ENCODE results near the gene LAMB1.
"Not testable (repeated sequence)": the region's sequence is repeated elsewhere in the genome, so short reads cannot be mapped to it uniquely, and the experiment has no call there.

The LAMB1 gene

DNA sequence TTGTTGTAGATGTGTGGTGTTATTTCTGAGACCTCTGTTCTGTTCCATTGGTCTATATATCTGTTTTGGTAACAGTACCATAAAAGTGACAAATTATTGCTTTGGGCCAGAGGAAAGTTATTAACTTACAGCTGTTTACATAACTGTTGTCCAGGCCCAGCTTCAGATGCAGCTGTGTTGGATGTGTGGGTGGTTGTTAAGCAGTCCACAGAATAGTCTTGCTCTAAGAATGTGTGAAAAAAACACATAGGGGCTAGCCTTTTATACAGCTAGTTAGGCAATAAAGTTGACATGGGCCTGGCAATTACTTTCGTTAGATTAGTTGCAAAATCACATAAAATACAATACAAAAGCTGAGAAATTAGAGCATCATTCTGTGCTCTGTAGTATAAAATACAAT is 80.1 kb downstream of the LAMB1 start:
- in situ Hi-C loops (cut with MboI; ENCODE audit: low sequenced_read_pairs), result no loop called here

DNA sequence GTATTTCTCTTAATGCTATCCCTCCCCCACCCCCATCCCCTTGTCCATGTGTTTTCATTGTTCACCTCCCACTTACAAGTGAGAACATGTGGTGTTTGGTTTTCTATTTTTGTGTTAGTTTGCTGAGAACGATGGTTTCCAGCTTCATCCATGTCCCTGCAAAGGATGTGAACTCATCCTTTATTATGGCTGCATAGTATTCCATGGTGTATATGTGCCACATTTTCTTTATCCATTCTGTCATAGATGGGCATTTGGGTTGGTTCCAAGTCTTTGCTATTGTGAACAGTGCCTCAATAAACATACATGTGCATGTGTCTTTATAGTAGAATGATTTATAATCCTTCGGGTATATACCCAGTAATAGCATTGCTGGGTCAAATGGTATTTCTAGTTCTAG is 81.1 kb downstream of the LAMB1 start:
- in situ Hi-C loops (cut with MboI; ENCODE audit: low sequenced_read_pairs), result not testable (repeated sequence)

DNA sequence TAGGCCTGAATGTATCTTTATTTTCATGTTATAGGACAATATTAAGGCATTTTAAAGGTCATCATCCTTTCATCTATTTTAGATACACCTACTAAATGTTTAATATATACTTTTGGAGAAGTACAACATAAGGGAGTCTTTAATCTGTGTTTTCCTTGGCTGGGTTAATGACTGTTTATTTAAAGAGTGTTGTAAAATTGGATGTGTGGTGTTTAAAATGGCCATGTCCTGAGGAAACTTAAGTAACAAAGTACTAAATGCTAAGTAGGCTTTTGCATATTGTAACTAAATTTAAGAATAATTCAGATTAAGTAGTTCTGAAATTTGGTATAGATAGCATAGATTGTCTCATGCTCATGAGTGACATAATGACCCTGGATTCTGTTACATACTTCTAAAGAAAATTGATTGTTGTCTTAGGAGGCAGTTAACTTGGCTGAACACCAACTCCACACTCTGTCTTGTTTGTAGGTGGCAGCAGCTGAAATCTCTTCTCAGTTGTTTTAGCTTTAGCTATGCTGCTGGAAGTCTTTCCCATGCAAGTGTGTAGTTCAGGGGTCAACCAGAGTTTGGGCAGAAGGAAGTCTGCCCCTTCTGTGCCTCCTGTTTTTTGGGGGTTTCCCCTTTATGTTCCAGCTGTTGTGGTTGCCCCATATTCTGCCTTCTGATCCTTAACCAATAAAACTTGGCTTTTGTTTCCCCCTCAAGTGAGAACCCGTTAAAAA is 82.8 kb downstream of the LAMB1 start:
- in situ Hi-C loops (cut with MboI; ENCODE audit: low sequenced_read_pairs), result no loop called here

DNA sequence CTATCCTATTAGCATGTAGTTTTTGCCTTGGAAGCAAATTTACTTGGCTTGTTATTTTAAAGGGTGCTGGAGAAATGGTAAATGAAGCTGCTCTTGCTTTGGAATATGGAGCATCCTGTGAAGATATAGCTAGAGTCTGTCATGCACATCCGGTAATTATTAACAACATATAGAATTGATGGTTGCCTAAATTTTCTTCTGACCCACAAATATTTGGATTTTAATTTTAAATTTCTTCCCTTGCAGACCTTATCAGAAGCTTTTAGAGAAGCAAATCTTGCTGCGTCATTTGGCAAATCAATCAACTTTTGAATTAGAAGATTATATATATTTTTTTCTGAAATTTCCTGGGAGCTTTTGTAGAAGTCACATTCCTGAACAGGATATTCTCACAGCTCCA is 84.0 kb downstream of the LAMB1 start:
- in situ Hi-C loops (cut with MboI; ENCODE audit: low sequenced_read_pairs), result no loop called here

DNA sequence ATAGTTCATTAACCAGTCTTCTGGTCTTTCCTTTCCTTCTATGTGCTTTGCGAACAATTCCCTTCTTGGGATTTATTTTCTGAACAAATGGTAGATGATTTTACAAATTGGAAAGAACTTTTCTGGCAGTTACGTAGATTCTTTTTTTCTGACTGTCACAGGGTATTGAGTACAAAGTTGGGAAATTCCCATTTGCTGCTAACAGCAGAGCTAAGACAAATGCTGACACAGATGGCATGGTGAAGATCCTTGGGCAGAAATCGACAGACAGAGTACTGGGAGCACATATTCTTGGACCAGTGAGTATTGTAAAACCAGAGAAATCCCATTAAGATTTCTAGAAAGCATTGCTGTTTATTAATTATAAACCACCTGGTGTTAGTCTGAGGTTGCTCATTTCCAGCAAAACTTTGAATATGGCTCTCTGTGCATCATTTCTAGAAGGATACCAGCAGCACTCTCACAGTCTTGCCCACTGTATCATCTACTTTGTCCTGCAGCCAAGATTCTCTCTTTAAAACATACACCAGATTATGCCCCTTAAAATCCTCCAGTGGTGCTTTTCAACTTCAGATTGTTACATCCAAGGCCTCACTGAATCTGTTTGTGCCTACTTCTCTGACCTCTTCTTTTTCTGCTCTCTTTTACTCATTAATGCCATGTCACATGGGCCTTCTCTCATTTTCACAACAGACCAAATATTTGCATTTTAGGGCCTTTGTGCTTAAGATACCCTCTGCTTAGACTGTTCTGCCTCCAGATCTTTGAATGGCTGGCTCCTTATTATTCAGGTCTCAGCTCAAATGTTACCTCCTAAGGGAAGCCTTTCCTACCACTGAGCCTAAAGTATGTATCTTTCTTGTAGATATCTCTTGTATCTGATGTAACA is 85.0 kb downstream of the LAMB1 start:
- in situ Hi-C loops (cut with MboI; ENCODE audit: low sequenced_read_pairs), result no loop called here

DNA sequence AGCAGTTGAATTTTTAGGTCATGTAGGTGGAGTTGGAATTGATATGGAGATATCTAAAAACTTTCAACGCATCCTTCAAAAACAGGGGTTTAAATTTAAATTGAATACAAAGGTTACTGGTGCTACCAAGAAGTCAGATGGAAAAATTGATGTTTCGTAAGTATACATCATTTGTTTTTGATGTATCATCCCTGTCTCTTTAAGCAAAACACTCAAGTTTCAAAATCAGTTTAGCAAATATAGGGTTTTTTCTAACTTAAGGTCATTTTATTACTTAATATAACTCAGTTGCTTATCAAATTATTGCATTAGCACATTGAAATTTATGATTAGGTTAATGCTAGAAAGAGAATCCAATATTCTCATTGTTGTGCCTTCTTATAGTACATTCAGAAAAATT is 87.4 kb downstream of the LAMB1 start:
- in situ Hi-C loops (cut with MboI; ENCODE audit: low sequenced_read_pairs), result no loop called here

DNA sequence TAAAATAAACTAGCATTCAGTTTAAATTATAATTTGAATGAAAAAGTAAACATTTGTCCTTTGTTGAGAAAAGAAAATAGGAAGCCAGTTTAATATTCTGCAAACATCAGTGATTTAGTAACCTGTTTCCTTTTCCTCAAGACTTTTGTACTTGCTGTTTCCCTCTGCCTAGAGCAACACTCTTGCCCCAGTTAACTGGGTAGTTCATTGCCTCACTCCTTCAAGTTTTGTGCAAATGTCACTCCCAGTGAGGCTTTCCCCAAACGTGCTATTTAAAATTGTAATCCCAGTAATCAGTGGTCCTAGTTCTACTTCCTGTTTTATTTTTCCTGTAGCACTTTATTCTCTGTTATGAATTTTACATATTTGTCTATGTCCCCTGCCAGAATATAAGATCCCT is 88.1 kb downstream of the LAMB1 start:
- in situ Hi-C loops (cut with MboI; ENCODE audit: low sequenced_read_pairs), result no loop called here

DNA sequence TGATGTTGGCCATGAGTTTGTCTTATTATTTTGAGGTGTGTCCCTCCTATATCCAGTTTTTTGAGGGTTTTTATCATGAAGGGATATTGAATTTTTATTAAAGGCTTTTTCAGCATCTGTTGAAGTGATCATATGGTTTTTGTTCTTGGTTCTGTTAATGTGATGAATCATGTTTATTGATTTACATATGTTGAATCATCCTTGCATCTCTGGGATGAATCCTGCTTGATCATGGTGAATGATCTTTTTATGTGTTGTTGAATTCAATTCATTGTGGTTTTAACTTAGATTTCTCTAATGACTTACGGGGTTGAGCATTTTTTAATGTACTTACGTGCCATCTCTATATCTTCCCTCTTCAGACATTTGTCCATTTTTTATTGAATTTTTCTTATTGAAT is 89.1 kb downstream of the LAMB1 start:
- in situ Hi-C loops (cut with MboI; ENCODE audit: low sequenced_read_pairs), result no loop called here

DNA sequence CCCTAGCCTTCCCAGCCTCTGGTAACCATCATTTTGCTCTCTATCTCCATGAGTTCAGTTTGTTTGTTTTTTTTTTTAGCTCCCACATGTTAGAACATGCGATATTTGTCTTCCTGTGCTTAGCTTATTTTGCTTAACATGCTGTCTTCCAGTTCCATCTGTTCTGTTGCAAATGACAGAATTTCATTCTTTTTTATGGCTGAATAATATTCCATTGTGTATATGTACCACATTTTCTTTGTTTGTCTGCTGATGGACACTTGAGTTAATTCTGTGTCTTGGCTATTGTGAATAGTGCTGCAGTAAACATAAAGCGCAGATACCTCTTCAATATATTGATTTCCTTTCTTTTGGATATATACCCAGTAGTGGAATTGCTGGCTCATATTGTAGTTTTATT is 91.0 kb downstream of the LAMB1 start:
- in situ Hi-C loops (cut with MboI; ENCODE audit: low sequenced_read_pairs), result no loop called here

DNA sequence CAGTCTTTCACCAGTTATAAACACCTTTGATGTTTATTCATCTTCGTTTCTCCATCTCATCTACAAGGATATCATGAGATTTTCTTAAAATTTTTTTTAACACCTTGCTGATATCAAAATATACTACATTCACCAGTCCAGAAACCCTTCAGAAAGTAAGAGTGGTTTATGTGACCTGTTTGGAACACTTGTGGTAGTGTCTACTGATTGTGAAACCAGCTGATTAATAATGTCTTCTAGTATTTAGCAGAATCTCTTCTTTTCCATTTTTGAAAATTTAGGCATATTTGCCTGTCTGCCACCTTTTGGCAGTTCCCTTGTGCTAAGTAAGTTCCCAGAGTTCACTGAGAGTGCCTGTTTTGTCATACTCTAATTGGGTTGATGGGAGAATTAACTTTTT is 93.5 kb downstream of the LAMB1 start:
- in situ Hi-C loops (cut with MboI; ENCODE audit: low sequenced_read_pairs), result no loop called here

DNA sequence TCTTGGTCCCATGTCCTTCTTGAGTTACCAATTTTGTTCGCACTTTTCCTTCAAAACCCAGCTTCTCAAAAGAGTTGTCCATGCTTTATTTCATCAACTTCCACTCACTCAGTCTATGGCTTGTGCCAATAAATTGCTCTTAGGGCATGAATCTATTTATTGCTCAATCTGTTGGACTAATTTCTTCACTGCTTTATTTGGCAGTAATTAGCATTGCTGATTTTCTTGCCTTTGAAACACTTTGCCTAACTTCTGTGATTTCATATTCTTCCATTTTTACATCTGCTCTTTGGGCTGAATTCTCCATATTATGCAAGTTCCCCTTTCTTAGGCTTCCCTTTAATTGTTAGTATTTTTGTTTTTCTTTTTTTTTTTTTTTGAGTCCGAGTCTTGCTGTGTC is 95.2 kb downstream of the LAMB1 start:
- in situ Hi-C loops (cut with MboI; ENCODE audit: low sequenced_read_pairs), result no loop called here

DNA sequence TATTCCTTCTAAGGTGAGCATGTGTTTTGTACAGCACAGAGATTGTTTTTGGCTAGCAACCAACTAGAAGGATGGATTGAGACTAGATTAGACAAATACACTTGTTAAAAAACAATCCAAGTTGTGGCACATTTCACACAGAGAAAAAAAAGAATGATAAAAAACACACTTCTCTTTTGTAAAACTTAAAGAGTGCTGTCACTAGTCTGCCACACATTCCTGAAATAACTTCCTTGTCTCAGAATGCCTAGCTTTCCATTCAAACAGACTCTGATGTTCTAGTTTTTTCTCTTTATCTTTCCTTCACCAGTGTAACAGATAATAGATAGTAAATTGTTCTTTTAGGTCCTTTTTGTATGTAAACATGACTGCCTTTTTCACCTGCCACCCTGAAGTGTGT is 100.6 kb downstream of the LAMB1 start:
- in situ Hi-C loops (cut with MboI; ENCODE audit: low sequenced_read_pairs), result no loop called here

DNA sequence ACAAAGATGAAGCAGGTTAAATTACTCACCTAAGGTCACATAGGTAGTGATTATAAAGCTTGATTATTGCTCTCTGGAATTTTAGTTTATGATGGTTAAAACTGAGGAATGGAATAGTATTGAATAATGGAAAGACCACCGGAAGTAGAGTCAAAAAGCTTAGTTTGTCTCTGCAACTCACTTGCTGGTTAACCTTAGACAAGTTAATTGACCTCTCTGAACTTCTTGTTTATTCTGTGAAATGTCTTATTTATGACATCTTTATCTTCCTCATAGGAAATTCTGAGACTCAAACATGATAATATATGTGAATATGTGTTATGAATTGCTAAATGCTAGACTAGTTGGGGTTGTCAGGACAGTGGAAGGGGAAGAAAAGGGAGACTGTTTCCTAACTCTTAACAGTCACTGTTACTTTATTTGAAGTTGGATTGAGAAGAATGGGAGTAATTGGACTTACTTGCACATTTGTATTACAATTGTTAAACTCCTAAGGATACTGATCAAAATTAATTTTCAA is 102.4 kb downstream of the LAMB1 start:
- in situ Hi-C loops (cut with MboI; ENCODE audit: low sequenced_read_pairs), result no loop called here

DNA sequence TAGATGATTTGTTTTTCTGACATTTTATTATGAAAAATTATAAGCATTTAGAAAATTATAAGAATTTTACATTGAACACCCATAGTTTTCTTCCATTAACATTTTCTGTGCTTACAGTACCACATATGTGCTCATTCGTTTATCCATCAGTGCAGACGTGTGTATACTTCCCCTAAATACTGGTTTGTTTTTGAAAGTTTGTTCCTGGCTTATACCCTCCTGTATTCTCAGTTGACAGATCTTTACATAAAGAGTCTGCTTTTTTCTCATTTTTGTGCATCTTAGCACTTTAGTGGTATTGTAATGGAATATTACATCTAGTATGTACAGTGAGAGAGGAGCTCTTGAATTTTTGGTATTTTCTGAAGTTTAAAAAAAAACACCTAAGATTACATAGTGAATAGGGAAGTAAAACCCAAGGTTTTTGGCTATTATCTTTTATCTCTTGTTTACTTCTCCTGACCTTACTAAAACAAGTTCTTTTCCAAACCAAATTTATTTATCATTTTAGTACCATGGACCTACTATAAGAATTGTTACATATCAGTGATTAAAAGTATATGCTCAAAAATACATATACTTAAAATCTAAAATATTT is 103.9 kb downstream of the LAMB1 start:
- in situ Hi-C loops (cut with MboI; ENCODE audit: low sequenced_read_pairs), result no loop called here

DNA sequence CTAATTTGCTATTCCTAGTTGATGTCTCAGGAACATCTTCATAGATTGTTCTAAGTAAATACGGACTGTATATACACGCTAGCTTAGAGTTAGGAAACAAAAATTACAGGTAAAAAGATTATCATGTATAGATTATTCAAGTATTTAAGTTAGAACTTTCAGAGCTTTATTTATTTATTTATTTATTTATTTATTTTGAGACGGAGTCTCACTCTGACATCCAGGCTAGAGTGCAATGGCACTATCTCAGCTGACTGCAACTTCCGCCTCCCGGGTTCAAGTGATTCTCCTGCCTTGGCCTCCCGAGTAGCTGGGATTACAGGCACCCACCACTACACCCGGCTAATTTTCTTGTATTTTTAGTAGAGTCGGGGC is 110.6 kb downstream of the LAMB1 start:
- in situ Hi-C loops (cut with MboI; ENCODE audit: low sequenced_read_pairs), result not testable (repeated sequence)

DNA sequence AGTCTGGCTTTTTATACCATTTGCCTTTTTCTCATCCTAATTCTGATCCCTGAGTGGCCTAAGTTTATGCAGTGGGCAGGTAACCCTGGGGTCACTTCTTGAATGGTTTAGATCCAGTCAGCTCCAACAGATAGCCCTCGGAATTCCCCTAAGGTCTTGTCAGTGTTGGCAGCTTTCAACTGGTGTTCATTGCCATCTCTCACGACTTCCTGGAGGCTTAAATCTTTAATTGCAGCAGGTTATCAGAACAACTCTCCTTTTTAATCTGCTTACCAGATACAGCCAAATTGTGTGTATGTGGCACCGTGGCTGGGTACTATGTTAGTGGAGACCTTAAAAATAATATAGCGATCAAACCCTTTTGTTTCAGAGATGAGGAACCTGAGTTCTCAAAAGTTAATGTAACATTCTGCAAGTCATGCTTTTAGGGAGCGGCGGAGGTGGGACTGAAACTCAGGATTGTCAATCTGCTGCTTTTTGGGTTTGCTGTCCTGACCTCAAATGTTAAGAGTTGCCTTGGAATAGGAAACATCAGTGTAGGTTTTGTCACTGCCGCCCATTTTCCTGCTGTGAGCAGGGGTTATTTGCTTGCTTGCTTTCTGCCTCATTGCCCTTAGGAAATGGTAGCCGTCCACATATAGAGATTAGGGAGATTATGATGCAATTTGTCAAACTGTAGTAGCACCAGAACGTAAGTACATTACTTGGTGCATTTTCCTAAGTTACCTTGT is 111.2 kb downstream of the LAMB1 start:
- in situ Hi-C loops (cut with MboI; ENCODE audit: low sequenced_read_pairs), result no loop called here

DNA sequence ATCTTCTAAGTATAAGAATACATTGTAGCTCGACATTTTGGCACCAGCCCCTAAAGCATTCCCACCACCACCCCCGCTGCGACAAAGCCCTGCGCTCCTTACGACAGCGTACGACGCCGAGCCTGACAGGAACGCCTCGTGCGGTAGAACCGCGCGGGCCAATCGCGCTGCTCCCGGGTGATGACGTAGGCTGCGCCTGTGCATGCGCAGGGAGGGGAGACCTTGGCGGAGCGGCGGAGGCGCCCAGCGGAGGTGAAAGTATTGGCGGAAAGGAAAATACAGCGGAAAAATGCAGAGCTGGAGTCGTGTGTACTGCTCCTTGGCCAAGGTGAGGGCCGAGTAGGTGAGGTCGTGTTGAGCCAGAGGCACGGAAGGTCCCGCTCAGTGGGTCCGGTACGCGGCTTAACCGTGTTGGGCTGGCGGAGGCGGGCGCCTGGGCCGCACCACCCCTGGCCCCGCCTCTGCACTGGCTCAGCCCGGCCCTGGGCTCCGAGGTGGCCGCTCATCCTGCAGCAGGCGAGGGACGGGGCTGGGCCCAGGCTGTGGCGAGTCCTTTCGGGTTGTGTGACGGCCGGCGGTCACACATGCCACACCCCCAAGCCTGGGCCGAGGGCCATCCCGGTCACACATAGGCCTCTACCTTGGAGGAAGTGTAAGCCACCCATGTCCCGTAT is 111.9 kb downstream of the LAMB1 start, which contains the start of gene DLD:
Gene DLD, plus strand, starts transcription at position 222 of the 674 bp plus-strand sequence. Its CDS starts 68 bp downstream, at position 290.
- in situ Hi-C loops (cut with MboI; ENCODE audit: low sequenced_read_pairs), result no loop called here

DNA sequence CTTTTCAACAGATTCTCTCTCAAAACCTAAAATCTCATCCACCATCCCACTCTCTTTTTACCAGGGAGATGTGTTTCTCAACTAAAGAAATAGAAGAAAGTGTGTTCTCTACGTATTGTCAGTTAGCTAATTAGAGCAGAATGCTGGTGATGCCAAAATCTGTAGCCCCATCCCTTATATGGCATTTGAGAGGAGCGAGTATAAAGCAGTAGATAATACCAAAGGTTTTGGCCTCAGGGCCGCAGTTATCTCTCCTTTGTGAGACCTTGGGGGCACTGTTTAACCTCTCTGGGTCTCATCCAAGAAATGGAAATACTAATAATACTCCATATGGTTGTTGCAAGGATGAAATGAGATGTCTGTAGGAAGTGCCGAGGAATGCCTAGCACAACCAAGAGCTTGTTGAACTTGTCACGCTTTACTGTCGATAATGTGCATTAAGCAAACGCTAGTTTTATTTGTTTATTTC is 112.4 kb downstream of the LAMB1 start:
- in situ Hi-C loops (cut with MboI; ENCODE audit: low sequenced_read_pairs), result no loop called here

DNA sequence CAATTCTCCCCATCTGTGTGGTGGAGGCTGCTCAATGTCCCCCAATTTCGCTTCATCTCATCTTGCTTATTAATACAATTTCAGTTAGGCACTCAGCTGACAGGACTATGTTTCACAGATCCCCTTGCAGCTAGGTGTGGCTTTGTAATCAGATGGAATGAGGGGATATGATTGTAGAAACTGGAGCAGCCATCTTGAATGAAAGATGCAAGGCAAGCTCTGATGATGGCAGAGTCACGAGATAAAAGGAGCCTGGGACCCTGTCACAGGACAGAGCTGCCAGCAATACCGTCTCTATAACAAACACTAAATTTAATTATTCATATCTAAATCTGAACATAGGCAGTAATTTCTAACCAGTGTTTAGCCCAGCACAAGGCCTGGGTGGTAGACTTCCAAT is 113.0 kb downstream of the LAMB1 start:
- in situ Hi-C loops (cut with MboI; ENCODE audit: low sequenced_read_pairs), result no loop called here

DNA sequence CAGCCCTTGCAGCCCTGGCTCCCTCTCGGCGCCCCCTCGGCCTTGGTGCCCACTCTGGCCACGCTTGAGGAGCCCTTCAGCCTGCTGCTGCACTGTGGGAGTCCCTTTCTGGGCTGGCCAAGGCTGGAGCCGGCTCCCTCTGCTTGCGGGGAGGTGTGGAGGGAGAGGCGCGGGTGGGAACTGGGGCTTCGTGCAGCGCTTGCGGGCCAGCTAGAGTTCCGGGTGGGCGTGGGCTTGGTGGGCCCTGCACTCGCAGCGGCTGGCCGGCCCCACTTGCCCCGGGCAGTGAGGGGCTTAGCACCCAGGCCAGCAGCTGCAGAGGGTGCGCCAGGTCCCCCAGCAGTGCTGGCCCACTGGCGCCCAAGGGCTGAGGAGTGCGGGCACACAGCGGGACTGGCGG is 115.1 kb downstream of the LAMB1 start:
- in situ Hi-C loops (cut with MboI; ENCODE audit: low sequenced_read_pairs), result not testable (repeated sequence)
